ENCODE results near the gene CDH4.

CDH4 gene

DNA sequence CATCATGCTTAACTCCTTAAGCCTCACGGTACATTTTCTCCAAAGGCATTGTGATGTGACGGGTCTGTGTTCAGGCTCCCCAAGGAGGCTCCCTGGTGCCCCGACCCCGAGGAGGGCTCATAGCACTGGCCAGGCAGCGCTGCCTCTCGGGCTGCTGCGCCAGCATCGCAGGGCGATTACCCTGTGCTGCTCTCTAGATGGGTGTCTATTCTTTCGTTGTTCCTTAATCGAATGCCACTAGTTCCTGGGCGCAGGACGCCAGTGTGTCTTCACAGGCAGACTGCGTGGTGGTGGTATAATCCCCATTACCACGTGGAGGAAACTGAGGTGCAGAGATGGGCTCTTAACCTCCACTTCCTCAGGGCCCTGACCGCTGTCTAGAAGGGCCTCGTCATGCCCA is 267.4 kb downstream of the CDH4 start:
- peaks cover 0 to 16% of the 10 kb centered on the region in 2 donors for H3K27me3 ChIP-seq (ENCODE audit: control insufficient read depth in 1 of 2, insufficient read depth in 2 of 2, low read length in 2 of 2)

DNA sequence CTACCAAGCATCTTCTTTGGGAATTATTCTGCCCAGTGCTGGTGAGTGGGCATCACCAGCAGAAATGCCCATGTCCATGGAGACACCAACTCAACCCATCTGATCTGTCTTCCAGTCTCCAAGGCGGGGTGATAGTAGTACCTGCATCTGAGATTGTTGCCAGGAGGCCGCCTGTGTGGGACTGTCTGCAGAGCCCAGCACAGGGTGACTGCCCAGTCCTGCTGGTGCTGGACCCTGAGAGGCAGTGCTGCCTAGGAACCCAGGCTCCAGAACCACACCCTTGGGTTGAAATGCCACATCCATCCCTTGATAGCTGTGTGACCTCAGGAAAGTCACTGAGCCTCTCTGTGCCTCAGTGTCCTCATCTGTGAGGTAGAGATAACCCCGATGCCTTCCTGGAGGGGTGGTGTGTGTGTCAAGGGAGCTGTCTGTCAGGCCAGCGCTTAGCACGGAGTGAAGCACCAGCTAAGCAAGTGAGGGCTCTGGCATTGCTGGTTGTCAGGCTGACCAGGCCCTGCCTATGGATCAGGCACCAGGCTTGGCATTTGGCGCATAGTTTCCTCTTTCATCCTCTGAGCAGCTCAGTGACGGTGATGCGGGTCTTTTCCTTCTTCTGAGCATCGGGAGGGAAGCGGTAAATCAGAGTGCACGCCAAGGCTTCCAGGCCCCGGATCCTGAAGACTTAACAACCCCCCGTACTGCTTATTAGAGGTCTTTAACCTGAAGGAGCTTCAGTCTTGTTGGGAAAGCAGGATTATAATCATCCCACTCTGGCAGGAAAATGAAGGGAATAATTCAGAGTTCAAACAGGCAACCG is 268.2 kb downstream of the CDH4 start:
- Histone ChIP-seq H3K9me3 (ENCODE audit: low read length) (no peaks in the 10 kb centered on the region), H3K27me3 (ENCODE audit: control insufficient read depth in 1 of 2, insufficient read depth in 2 of 2, low read length in 2 of 2) (peaks cover 0 to 16% of the 10 kb centered on the region in 2 donors), H3K36me3 (ENCODE audit: insufficient read depth, low read length) (no peaks in the 10 kb centered on the region), H3K4me1 (ENCODE audit: insufficient read depth, low read length) (no peaks in the 10 kb centered on the region), H3K4me3 (ENCODE audit: low read depth in 1 of 2, low read length in 2 of 2) (no peak overlapping the region), H3K27ac (ENCODE audit: low read depth, low read length) (no peak overlapping the region), H3K9ac (ENCODE audit: low read length) (no peak overlapping the region)

More for the DNA sequence above, 267.4 kb downstream of the CDH4 start:
- H3K36me3 ChIP-seq (ENCODE audit: insufficient read depth, low read length), result no peaks in the 10 kb centered on the region
- no peaks in the 10 kb centered on the region for H3K9me3 ChIP-seq (ENCODE audit: low read length)
- H3K4me3 ChIP-seq (ENCODE audit: low read depth in 1 of 2, low read length in 2 of 2), result no peak overlapping the region
- H3K9ac ChIP-seq (ENCODE audit: low read length), result no peak overlapping the region
- no peaks in the 10 kb centered on the region for H3K4me1 ChIP-seq (ENCODE audit: insufficient read depth, low read length)
- no peak overlapping the region for H3K27ac ChIP-seq (ENCODE audit: low read depth, low read length)

DNA sequence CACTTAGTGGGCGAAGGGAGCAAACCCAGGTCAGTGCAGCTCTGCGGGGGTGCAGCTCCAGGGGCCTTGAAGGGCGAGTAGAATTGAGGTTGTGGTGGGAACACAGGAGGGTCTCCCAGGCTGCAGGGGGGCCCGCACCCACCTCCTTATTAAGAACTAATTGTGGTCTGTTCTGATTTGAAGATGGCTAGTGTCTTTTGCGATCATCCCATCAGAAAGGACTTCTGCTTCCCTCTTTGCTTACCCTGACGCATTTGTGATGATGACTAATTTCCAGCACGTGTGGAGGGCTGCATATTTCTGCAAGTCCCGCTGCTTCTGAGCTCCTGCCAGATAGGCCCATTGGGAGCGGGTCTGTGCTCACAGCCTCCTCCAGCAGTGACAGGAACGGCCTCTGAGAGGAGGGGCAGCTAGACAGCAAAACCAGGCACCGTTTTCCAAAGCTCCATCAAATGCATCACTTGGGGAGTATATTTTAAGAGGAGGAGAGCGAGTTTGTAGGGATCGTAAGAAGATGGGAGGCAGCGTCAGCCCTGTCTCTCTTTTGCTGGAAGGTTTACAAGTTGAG is 268.9 kb downstream of the CDH4 start:
- Histone ChIP-seq H3K27ac (ENCODE audit: low read depth, low read length) (no peak overlapping the region), H3K9ac (ENCODE audit: low read length) (no peak overlapping the region), H3K4me1 (ENCODE audit: insufficient read depth, low read length) (no peaks in the 10 kb centered on the region), H3K4me3 (ENCODE audit: low read depth in 1 of 2, low read length in 2 of 2) (no peak overlapping the region), H3K36me3 (ENCODE audit: insufficient read depth, low read length) (no peaks in the 10 kb centered on the region), H3K27me3 (ENCODE audit: control insufficient read depth in 1 of 2, insufficient read depth in 2 of 2, low read length in 2 of 2) (peaks cover 0 to 15% of the 10 kb centered on the region in 2 donors), H3K9me3 (ENCODE audit: low read length) (no peaks in the 10 kb centered on the region)

DNA sequence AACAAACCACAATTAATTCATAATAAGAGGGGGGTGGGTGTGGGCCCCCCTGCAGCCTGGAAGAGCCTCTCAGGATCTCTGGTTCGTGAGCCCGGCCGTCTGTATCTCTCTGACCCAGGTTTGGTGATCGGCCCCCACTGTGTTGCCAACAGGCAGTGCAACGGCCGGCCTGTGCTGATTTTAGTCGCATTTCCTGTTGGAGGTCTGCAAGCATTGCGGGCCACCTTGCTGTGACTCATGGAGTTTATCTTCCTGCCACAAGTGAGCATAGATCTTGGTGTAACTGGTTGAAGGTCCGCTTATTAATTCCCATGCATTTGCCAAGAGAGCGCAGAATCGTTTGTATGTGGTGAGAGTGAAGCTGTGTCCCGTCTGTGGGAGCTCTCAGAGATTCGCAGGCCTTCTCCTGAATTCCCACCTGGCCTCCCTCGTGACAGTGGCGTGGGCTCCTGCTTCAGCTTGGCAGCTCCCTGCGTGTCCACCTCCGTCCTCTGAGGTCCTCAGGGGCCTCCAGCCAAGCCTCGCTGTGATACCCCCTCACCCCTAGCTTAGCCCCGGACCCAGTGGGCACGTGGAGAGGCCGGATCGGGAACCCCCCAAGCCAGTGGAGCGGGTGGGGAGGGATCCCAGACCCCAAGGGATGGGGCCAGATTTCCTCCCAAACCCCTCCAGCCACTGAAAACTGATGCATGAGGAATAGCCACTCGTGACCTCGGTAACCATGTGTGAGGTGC is 269.8 kb downstream of the CDH4 start:
- H3K27me3 ChIP-seq (ENCODE audit: control insufficient read depth in 1 of 2, insufficient read depth in 2 of 2, low read length in 2 of 2), result peaks cover 0 to 14% of the 10 kb centered on the region in 2 donors

DNA sequence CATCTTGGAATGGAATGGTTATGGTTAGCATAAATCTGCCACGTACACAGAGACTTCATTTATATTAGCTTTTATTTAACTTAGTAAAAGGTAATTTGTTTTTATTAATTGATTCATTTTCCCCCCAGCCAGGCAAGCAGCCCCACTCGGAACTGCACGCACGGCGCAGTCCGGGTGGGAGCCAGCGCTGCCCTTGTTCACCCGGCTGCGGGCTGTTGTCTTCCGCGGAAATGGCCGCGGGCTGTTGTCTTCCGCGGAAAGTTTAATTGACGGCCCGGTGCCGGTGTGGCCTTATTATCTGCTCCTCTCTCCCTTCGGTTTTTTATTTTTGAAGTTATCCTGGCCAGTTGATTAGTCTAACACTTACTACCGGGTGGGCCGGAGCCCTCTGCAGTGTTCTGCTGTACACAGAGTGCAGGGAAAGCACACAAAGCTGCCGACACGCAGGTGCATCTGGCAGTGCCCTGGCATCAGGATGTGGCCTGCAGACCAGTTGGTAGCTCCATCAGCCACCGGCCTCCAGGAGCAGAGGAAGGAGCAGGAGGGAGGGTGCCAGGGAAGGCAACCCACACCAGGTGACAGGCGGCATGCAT is 270.5 kb downstream of the CDH4 start:
- Histone ChIP-seq H3K4me1 (ENCODE audit: insufficient read depth, low read length) (no peaks in the 10 kb centered on the region), H3K27ac (ENCODE audit: low read depth, low read length) (no peak overlapping the region), H3K4me3 (ENCODE audit: low read depth in 1 of 2, low read length in 2 of 2) (no peak overlapping the region), H3K27me3 (ENCODE audit: control insufficient read depth in 1 of 2, insufficient read depth in 2 of 2, low read length in 2 of 2) (peaks cover 0 to 14% of the 10 kb centered on the region in 2 donors), H3K9ac (ENCODE audit: low read length) (no peak overlapping the region), H3K9me3 (ENCODE audit: low read length) (no peaks in the 10 kb centered on the region), H3K36me3 (ENCODE audit: insufficient read depth, low read length) (no peaks in the 10 kb centered on the region)

More for the DNA sequence above, 269.8 kb downstream of the CDH4 start:
- no peaks in the 10 kb centered on the region for H3K36me3 ChIP-seq (ENCODE audit: insufficient read depth, low read length)
- H3K9ac ChIP-seq (ENCODE audit: low read length), result no peak overlapping the region
- no peaks in the 10 kb centered on the region for H3K9me3 ChIP-seq (ENCODE audit: low read length)
- no peak overlapping the region for H3K4me3 ChIP-seq (ENCODE audit: low read depth in 1 of 2, low read length in 2 of 2)
- H3K27ac ChIP-seq (ENCODE audit: low read depth, low read length), result no peak overlapping the region
- H3K4me1 ChIP-seq (ENCODE audit: insufficient read depth, low read length), result no peaks in the 10 kb centered on the region

DNA sequence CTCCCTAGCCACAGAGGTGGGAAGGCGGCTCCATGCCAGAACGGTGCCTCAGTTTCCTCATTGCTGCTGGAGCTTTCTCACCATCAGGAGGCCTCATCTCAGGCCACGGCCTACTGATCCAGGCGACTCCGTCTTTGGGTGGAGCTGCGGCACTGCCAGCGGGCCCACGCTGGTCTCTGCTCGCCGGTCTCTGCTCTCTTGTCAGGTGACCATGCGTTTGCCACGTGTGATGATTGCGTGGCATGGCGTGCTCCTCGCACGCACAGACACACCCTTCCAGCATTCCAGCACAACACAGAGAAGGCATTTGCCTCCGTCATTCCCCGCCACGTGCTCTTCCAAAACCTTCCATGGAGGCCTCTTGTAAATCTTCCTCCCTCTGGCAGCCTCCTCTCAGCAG is 271.1 kb downstream of the CDH4 start:
- Histone ChIP-seq H3K27me3 (ENCODE audit: control insufficient read depth in 1 of 2, insufficient read depth in 2 of 2, low read length in 2 of 2) (peaks cover 0 to 14% of the 10 kb centered on the region in 2 donors), H3K9me3 (ENCODE audit: low read length) (no peaks in the 10 kb centered on the region), H3K4me3 (ENCODE audit: low read depth in 1 of 2, low read length in 2 of 2) (no peak overlapping the region), H3K27ac (ENCODE audit: low read depth, low read length) (no peak overlapping the region), H3K36me3 (ENCODE audit: insufficient read depth, low read length) (no peaks in the 10 kb centered on the region), H3K4me1 (ENCODE audit: insufficient read depth, low read length) (no peaks in the 10 kb centered on the region), H3K9ac (ENCODE audit: low read length) (no peak overlapping the region)

DNA sequence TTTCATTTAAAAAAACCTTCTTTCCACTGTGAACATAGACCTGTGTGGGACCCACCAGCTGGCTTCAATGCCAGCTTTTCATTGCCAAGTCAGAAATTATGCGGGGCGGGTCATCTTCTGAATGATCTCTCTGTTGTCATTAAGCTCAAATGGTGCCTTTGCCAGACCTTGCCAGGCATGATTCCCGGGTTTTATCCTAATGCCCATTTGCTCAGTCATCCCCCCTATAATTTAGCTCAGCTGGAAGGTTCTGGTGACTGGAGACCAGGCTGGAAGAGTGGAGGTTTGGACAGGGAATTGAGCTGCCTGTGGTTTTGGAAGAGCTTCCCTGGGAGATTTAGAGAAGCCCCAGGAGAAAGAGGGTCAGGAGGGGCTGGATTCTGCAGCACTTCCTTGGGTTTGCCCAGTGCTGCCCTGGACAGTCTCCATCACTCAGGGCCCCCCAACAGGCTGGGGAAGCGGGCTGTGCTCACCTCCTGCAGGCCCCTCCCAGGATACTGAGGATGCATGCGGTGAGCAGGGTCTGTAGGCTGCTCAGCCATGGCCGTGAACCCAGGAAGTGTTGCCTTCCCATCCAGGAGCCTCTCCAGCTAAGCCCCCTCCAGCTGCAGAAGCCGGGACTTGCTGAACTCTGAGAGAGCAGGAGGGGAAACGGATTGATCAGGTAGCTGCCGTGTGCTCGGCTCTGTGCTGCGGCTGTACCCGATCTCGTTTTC is 273.0 kb downstream of the CDH4 start:
- Histone ChIP-seq H3K9ac (ENCODE audit: low read length) (no peak overlapping the region), H3K4me3 (ENCODE audit: low read depth in 1 of 2, low read length in 2 of 2) (no peak overlapping the region), H3K36me3 (ENCODE audit: insufficient read depth, low read length) (no peaks in the 10 kb centered on the region), H3K4me1 (ENCODE audit: insufficient read depth, low read length) (no peaks in the 10 kb centered on the region), H3K27me3 (ENCODE audit: control insufficient read depth in 1 of 2, insufficient read depth in 2 of 2, low read length in 2 of 2) (peaks cover 0 to 9% of the 10 kb centered on the region in 2 donors), H3K9me3 (ENCODE audit: low read length) (no peaks in the 10 kb centered on the region), H3K27ac (ENCODE audit: low read depth, low read length) (no peak overlapping the region)

DNA sequence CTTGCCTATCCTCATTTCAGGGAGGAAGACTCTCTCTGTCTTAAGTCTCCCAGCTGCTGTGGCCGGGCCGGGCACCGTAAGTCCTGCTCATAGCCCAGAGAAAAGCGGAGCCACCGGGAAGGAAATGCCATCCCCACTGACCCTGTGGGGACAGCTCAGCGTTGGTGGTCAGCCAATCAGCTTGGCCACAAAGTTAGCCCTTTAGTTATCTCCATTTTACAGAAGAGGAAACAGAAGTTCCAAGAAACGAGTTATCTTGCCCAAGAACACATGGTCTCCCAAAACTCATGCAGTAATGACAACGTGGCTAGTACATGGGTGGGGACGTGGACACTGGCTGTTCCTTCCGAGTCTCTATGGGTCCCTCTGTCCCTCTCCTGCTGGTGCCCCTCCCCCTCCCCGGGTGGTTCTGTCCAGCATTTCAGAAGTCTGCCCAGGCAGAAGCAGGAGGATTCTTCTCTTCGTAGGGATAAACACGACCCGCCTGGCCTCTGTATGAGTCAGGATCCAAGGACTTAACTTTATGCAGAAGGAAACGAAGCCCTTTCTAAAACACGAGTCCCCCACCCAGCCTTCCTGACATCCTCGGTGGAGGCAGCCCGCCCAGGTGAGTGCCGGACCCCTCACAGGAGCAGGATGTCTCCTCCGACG is 273.8 kb downstream of the CDH4 start:
- no peaks in the 10 kb centered on the region for H3K36me3 ChIP-seq (ENCODE audit: insufficient read depth, low read length)
- H3K9ac ChIP-seq (ENCODE audit: low read length), result no peak overlapping the region
- peaks cover 0 to 9% of the 10 kb centered on the region in 2 donors for H3K27me3 ChIP-seq (ENCODE audit: control insufficient read depth in 1 of 2, insufficient read depth in 2 of 2, low read length in 2 of 2)
- no peaks in the 10 kb centered on the region for H3K9me3 ChIP-seq (ENCODE audit: low read length)
- H3K4me1 ChIP-seq (ENCODE audit: insufficient read depth, low read length), result no peaks in the 10 kb centered on the region
- H3K27ac ChIP-seq (ENCODE audit: low read depth, low read length), result no peak overlapping the region
- no peak overlapping the region for H3K4me3 ChIP-seq (ENCODE audit: low read depth in 1 of 2, low read length in 2 of 2)

DNA sequence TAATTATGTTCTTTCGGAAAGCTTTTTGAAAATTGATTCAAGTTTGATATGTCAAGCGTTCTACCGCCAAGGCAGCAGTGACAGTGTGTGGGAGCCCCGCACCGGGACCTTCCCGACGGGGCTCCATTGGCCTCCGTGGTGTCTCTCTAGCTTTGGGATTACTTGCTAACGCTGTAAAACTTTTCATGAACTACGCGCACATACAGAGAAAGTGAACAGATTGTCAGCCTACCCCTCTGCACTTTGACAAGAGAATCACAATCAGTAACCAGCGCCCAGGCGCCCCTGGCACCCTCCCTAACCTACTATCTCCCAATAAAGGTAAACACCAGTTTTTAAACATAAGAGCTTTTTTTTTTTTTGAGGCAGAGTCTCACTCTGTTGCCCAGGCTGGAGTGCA is 274.8 kb downstream of the CDH4 start:
- H3K27ac ChIP-seq (ENCODE audit: low read depth, low read length), result no peak overlapping the region
- H3K4me1 ChIP-seq (ENCODE audit: insufficient read depth, low read length), result no peaks in the 10 kb centered on the region
- no peaks in the 10 kb centered on the region for H3K36me3 ChIP-seq (ENCODE audit: insufficient read depth, low read length)
- peaks cover 0 to 9% of the 10 kb centered on the region in 2 donors for H3K27me3 ChIP-seq (ENCODE audit: control insufficient read depth in 1 of 2, insufficient read depth in 2 of 2, low read length in 2 of 2)
- no peak overlapping the region for H3K9ac ChIP-seq (ENCODE audit: low read length)
- no peaks in the 10 kb centered on the region for H3K9me3 ChIP-seq (ENCODE audit: low read length)
- no peak overlapping the region for H3K4me3 ChIP-seq (ENCODE audit: low read depth in 1 of 2, low read length in 2 of 2)

DNA sequence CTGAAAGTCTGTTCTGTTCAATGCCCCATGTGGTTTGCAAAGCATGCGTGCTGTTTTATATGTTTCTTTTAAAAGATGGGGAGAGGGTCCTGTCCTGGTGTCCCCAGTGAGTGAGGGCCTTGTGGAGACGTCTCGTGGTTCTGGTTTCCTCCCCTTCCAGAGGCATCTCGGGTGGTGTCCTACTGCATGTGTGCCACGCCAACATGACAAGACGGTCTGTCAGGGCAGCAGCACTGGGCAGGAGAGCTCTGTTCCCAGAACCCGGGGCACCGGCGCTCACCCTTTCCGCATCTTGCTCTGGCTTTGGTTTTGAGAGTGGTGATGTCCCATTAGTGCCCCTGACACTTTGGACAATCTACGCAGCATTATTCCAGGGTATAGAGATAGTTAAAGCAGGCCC is 275.6 kb downstream of the CDH4 start:
- Histone ChIP-seq H3K36me3 (ENCODE audit: insufficient read depth, low read length) (no peaks in the 10 kb centered on the region), H3K9me3 (ENCODE audit: low read length) (no peaks in the 10 kb centered on the region), H3K4me3 (ENCODE audit: low read depth in 1 of 2, low read length in 2 of 2) (no peak overlapping the region), H3K4me1 (ENCODE audit: insufficient read depth, low read length) (no peaks in the 10 kb centered on the region), H3K9ac (ENCODE audit: low read length) (no peak overlapping the region), H3K27me3 (ENCODE audit: control insufficient read depth in 1 of 2, insufficient read depth in 2 of 2, low read length in 2 of 2) (peaks cover 0 to 7% of the 10 kb centered on the region in 2 donors), H3K27ac (ENCODE audit: low read depth, low read length) (no peak overlapping the region)
